Fibroblast of lung (primary cell): Measurements from ENCODE around the gene TPCN2. TPM values are rescaled to one million over a fixed set of nuclear protein-coding genes. Genes with fewer than 3 reads are reported as not detected.

Experiments used
- DNase-seq, 2 donors: peaks; one replicate each; pipeline versions ENCODE4 v3.0.0 to v3.0.0-alpha.2; 2010; ENCODE audit warnings: low read depth in 2 of 2
- H2AFZ ChIP-seq: 2 replicates; pipeline ENCODE4 v1.5.1; 2012; ENCODE audit warnings: low read length, control low read depth, inconsistent platforms
- H3K27ac ChIP-seq: 2 replicates; pipeline ENCODE4 v1.5.1; 2011; ENCODE audit warnings: low read length, control low read depth; ENCODE audit not compliant: insufficient read depth
- H3K27me3 ChIP-seq: 2 replicates; pipeline ENCODE4 v1.5.1; 2011; ENCODE audit warnings: mild to moderate bottlenecking, low read length; ENCODE audit not compliant: control insufficient read depth, insufficient read depth
- H3K36me3 ChIP-seq: 2 replicates; pipeline ENCODE4 v1.5.1; 2011; ENCODE audit warnings: low read length; ENCODE audit not compliant: control insufficient read depth, insufficient read depth
- H3K4me1 ChIP-seq: 2 replicates; pipeline ENCODE4 v1.5.1; 2011; ENCODE audit warnings: low read length; ENCODE audit not compliant: control insufficient read depth, insufficient read depth; ENCODE audit errors: extremely low read depth
- H3K4me2 ChIP-seq: 2 replicates; pipeline ENCODE4 v1.5.1; 2011; ENCODE audit warnings: low read length, control low read depth; ENCODE audit not compliant: insufficient read depth; ENCODE audit errors: extremely low read depth
- H3K4me3 ChIP-seq, 4 experiments: fragments of 200-600 bp in 1 of 4; sonication (generic) in 1 of 4; replicated peaks in 1 of 4; 2 replicates each; pipeline ENCODE4 v1.5.1; 2011 to 2016; ENCODE audit warnings: low read length in 4 of 4, low read depth in 3 of 4, mild to moderate bottlenecking in 3 of 4, control low read depth in 2 of 4, inconsistent platforms in 1 of 4, mixed read lengths in 1 of 4; ENCODE audit not compliant: insufficient read depth in 1 of 4; ENCODE audit errors: control extremely low read depth in 1 of 4
- H3K79me2 ChIP-seq: 2 replicates; pipeline ENCODE4 v1.5.1; 2012; ENCODE audit warnings: mild to moderate bottlenecking, low read length, inconsistent platforms; ENCODE audit not compliant: control insufficient read depth, insufficient read depth
- H3K9ac ChIP-seq: 2 replicates; pipeline ENCODE4 v1.5.1; 2011; ENCODE audit warnings: mild to moderate bottlenecking, low read length, control low read depth; ENCODE audit not compliant: insufficient read depth
- H3K9me3 ChIP-seq: 2 replicates; pipeline ENCODE4 v1.5.1; 2012; ENCODE audit warnings: low read depth, low read length; ENCODE audit not compliant: control insufficient read depth, insufficient read depth
- H4K20me1 ChIP-seq: 2 replicates; pipeline ENCODE4 v1.5.1; 2011; ENCODE audit warnings: low read length; ENCODE audit not compliant: control insufficient read depth, insufficient read depth; ENCODE audit errors: extremely low read depth
- CTCF ChIP-seq, 2 donors: IDR thresholded peaks in 1 of 2; conservative IDR thresholded peaks in 1 of 2; 1 replicate in 1 of 2; 2 replicates in 1 of 2; pipeline ENCODE4 v1.5.1; 2011 to 2012; ENCODE audit warnings: low read length in 2 of 2, control low read depth in 1 of 2, inconsistent platforms in 1 of 2, low read depth in 1 of 2, mild to moderate bottlenecking in 1 of 2
- EZH2 ChIP-seq: IDR thresholded peaks from 2 replicates; pipeline ENCODE4 v1.5.1; 2012; ENCODE audit warnings: low read length, control low read depth, mild to moderate bottlenecking; ENCODE audit errors: missing control alignments
- polyA plus RNA-seq, 2 donors: library from polyadenylated mRNA; depleted of rRNA in 1 of 2; stranded (reverse) in 1 of 2; unstranded in 1 of 2; fragments of >200 nt; gene quantifications; 2 replicates each; pipeline ENCODE4 v1.2.1, GENCODE V29; 2011 to 2012; ENCODE audit warnings: missing spikeins in 1 of 2
- total RNA-seq: library from RNA; depleted of rRNA; stranded (reverse); fragments of >200 nt; gene quantifications from 2 replicates; pipeline ENCODE4 v1.2.1, GENCODE V29; 2014

TPCN2 gene
- total and polyA plus RNA-seq, 2 donors (not counting 1 experiment from before 2014, with no cell fraction given), result 9.7 to 11.7 TPM

- H3K9ac ChIP-seq, result no peak overlapping the region
- peaks cover 3% of the 10 kb centered on the region for H3K36me3 ChIP-seq
- no peak overlapping the region for H2AFZ ChIP-seq
- no peaks in the 10 kb centered on the region for H4K20me1 ChIP-seq
- no peaks in the 10 kb centered on the region for H3K27me3 ChIP-seq
- H3K4me1 ChIP-seq, result peaks cover 3% of the 10 kb centered on the region
- no peak for DNase-seq
- no peaks in the 10 kb centered on the region for H3K79me2 ChIP-seq
- no peaks in the 10 kb centered on the region for H3K9me3 ChIP-seq
- no peak overlapping the region for H3K4me2 ChIP-seq
- TF ChIP-seq CTCF (conservative IDR thresholded peaks at IDR 0.05 in 1 of 2, IDR thresholded peaks at IDR 0.05 in 1 of 2; ENCODE audit: low read depth in 1 of 2, low read length in 2 of 2) (no peak), EZH2 (no peak)
- no peak overlapping the region for H3K4me3 ChIP-seq
- H3K27ac ChIP-seq, result no peak overlapping the region
These were observed 48.5 kb downstream of the TPCN2 start for GRCh38 chr11:69097263-69097662.

GRCh38 chr11:69099180-69099579, 50.4 kb downstream of the TPCN2 start:
- peaks cover 3% of the 10 kb centered on the region for H3K4me1 ChIP-seq
- H3K9ac ChIP-seq, result no peak overlapping the region
- no peaks in the 10 kb centered on the region for H3K79me2 ChIP-seq
- no peak overlapping the region for H3K4me3 ChIP-seq
- no peaks in the 10 kb centered on the region for H3K36me3 ChIP-seq
- no peak overlapping the region for H3K27ac ChIP-seq
- no peak overlapping the region for H2AFZ ChIP-seq
- no peak overlapping the region for H3K4me2 ChIP-seq
- no peak for DNase-seq
- no peaks in the 10 kb centered on the region for H3K9me3 ChIP-seq
- no peak for TF ChIP-seq EZH2
- TF ChIP-seq CTCF (conservative IDR thresholded peaks at IDR 0.05 in 1 of 2, IDR thresholded peaks at IDR 0.05 in 1 of 2; ENCODE audit: low read depth in 1 of 2, low read length in 2 of 2), result no peak
- no peaks in the 10 kb centered on the region for H4K20me1 ChIP-seq
- H3K27me3 ChIP-seq, result no peaks in the 10 kb centered on the region

GRCh38 chr11:69100454-69101114, 51.9 kb downstream of the TPCN2 start:
- no peak for DNase-seq
- TF ChIP-seq EZH2 (no peak), CTCF (conservative IDR thresholded peaks at IDR 0.05 in 1 of 2, IDR thresholded peaks at IDR 0.05 in 1 of 2; ENCODE audit: low read depth in 1 of 2, low read length in 2 of 2) (no peak)
- no peaks in the 10 kb centered on the region for H3K36me3 ChIP-seq
- no peak overlapping the region for H3K4me2 ChIP-seq
- no peak overlapping the region for H3K27ac ChIP-seq
- H3K4me1 ChIP-seq, result peaks cover 3% of the 10 kb centered on the region
- no peak overlapping the region for H3K4me3 ChIP-seq
- H3K9me3 ChIP-seq, result no peaks in the 10 kb centered on the region
- no peaks in the 10 kb centered on the region for H3K79me2 ChIP-seq
- no peaks in the 10 kb centered on the region for H3K27me3 ChIP-seq
- H3K9ac ChIP-seq, result no peak overlapping the region
- H4K20me1 ChIP-seq, result no peaks in the 10 kb centered on the region
- H2AFZ ChIP-seq, result no peak overlapping the region
